Left lung (tissue), 10 donors: Measurements from ENCODE around the gene FN1. TPM values are rescaled to one million over a fixed set of nuclear protein-coding genes. Genes with fewer than 3 reads are reported as not detected.
A peak's percentile ranks its signal among the peaks of the same experiment; 100 is the strongest.
"Not testable (repeated sequence)": the region's sequence is repeated elsewhere in the genome, so short reads cannot be mapped to it uniquely, and the experiment has no call there.

Experiments
- ATAC-seq: fragments of 200-7000 bp; cut with Tn5 transposase; one replicate; pipeline ENCODE4 v1.9.1; 2020; ENCODE audit warnings: moderate library complexity
- DNase-seq, 4 donors: peaks; one replicate each; pipeline ENCODE4 v3.0.0-alpha.2; 2013 to 2020
- H3K27ac ChIP-seq, 2 donors: fragments of 200-600 bp; sonication (generic) in 1 of 2; one replicate each; pipeline versions ENCODE4 v1.5.0 to v1.8.0; 2020 to 2021
- H3K27me3 ChIP-seq, 2 donors: fragments of 200-600 bp; sonication (generic) in 1 of 2; one replicate each; pipeline versions ENCODE4 v1.5.0 to v1.8.0; 2020 to 2021
- H3K36me3 ChIP-seq, 2 donors: fragments of 200-600 bp; sonication (generic) in 1 of 2; one replicate each; pipeline versions ENCODE4 v1.5.0 to v1.8.0; 2020 to 2021
- H3K4me1 ChIP-seq, 2 donors: fragments of 200-600 bp; one replicate each; pipeline ENCODE4 v1.8.0; 2021
- H3K4me3 ChIP-seq, 2 donors: fragments of 200-600 bp; sonication (generic) in 1 of 2; one replicate each; pipeline versions ENCODE4 v1.5.0 to v1.8.0; 2020 to 2021; ENCODE audit warnings: mild to moderate bottlenecking in 1 of 2
- H3K9me3 ChIP-seq, 2 donors: fragments of 200-600 bp; sonication (generic) in 1 of 2; one replicate each; pipeline versions ENCODE4 v1.5.0 to v1.8.0; 2020 to 2021
- CTCF ChIP-seq, 2 donors: fragments of 200-600 bp; sonication (generic) in 1 of 2; IDR thresholded peaks; one replicate each; pipeline versions ENCODE4 v1.5.0 to v1.8.0; 2021; ENCODE audit warnings: antibody characterized with exemption in 2 of 2
- intact Hi-C, 2 donors: fragments of 100-400 bp; cut with DNase I; formaldehyde crosslinking; loops; one replicate each; pipeline versions ENCODE4 v1.11.2 to v1.14.2; 2022
- polyA plus RNA-seq, 6 donors: library from polyadenylated mRNA; unstranded; fragments of 120-200 nt; gene quantifications; one replicate each; pipeline ENCODE4 v1.2.1, GENCODE V29; 2013; ENCODE audit not compliant: insufficient read length in 6 of 6
- total RNA-seq, 2 donors: library from RNA; stranded (reverse); fragmentation: NEBNext Ultra II Directional; extraction: Animal tissue kit (Norgen Biotek cat#: 25700); gene quantifications; one replicate each; pipeline ENCODE4 v1.2.1, GENCODE V29; 2021
- donor health status: DM: no; HTN: yes; CAD: no.
- donor health status: DM: no; HTN: no; CAD: no.

The FN1 gene
- total and polyA plus RNA-seq, 8 donors = 1,663 to 3,073 (median 1,855) TPM

- DNase-seq = no peak
- H3K36me3 ChIP-seq = peaks cover 0 to 21% of the 10 kb centered on the region in 2 donors
- no peak overlapping the region for H3K4me3 ChIP-seq
- no peak for ATAC-seq
- H3K27me3 ChIP-seq = no peaks in the 10 kb centered on the region
- peaks cover 0 to 9% of the 10 kb centered on the region in 2 donors for H3K4me1 ChIP-seq
- intact Hi-C loops = no loop called here
- H3K9me3 ChIP-seq = no peaks in the 10 kb centered on the region
- H3K27ac ChIP-seq = no peak overlapping the region
- no peak for TF ChIP-seq CTCF (IDR thresholded peaks at IDR 0.05)
These were observed 23.7 kb downstream of the FN1 start for GRCh38 chr2:215411941-215412743.

- DNase-seq (no peak), ATAC-seq (peak; percentile 64)
- H3K27me3 ChIP-seq = no peaks in the 10 kb centered on the region
- no peak for TF ChIP-seq CTCF (IDR thresholded peaks at IDR 0.05)
- no peak overlapping the region for H3K4me3 ChIP-seq
- peaks cover 0 to 9% of the 10 kb centered on the region in 2 donors for H3K4me1 ChIP-seq
- peaks cover 0 to 28% of the 10 kb centered on the region in 2 donors for H3K36me3 ChIP-seq
- intact Hi-C loops = no loop called here
- H3K27ac ChIP-seq = no peak overlapping the region
- no peaks in the 10 kb centered on the region for H3K9me3 ChIP-seq
These were observed 25.0 kb downstream of the FN1 start for GRCh38 chr2:215410932-215411285.

DNA sequence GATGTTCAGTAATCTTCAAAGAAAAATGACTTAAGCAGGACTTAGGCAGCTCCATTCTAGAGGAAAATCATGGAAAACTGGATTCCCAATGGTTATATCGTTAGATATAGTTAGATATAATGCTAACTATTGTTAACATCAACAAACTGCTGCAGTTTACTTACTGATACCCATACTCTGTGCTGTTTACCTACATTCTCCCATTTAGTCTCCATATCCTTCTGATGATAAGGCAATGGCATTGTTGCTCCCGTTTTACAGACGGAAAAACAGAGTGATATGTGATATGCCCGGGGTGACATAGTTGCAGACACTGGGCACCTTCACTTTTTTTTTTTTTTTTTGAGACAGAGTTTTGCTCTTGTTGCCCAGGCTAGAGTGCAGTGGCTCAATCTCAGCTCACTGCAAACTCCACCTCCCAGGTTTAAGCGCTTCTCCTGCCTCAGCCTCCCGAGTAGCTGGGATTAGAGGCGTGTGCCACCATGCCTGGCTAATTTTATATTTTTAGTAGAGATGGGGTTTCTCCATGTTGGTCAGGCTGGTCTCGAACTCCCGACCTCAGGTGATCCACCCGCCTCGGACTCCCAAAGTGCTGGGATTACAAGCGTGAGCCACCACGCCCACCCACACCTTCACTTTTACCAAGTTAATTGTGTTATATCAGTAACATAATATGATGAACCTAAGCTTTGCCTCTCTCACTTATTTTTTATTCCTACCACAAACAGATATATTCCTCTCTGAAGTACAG, 25.5 kb downstream of the FN1 start:
- H3K27ac ChIP-seq, H3K4me1 ChIP-seq, ATAC-seq, H3K9me3 ChIP-seq, H3K27me3 ChIP-seq, H3K4me3 ChIP-seq, DNase-seq, intact Hi-C loops: not testable (repeated sequence)
- peaks cover 0 to 34% of the 10 kb centered on the region in 2 donors for H3K36me3 ChIP-seq

GRCh38 chr2:215409331-215410127, 26.3 kb downstream of the FN1 start:
- DNase-seq (no peak), ATAC-seq (no peak)
- Histone ChIP-seq H3K36me3 (peaks cover 0 to 36% of the 10 kb centered on the region in 2 donors), H3K4me3 (no peak overlapping the region), H3K27ac (no peak overlapping the region), H3K4me1 (no peaks in the 10 kb centered on the region), H3K9me3 (no peaks in the 10 kb centered on the region), H3K27me3 (no peaks in the 10 kb centered on the region)
- intact Hi-C loops = no loop called here
- TF ChIP-seq CTCF (IDR thresholded peaks at IDR 0.05) = no peak

DNA sequence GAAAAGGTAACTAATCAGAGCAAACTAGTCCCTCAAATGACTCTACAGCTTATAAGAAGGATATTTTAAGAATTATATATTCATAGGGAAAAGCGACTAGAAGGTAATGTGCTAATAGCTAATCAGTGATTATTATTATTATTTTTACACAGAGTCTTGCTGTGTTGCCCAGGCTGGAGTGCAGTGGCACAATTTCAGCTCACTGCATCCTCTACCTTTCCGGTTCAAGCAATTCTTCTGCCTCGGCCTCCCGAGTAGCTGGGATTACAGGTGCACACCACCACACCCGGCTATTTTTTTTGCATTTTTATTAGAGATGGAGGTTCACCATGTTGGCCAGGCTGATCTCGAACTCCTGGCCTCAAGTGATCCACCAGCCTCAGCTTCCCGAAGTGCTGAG, 27.4 kb downstream of the FN1 start:
- H3K9me3 ChIP-seq, H3K4me3 ChIP-seq, H3K27ac ChIP-seq, intact Hi-C loops, ATAC-seq, H3K4me1 ChIP-seq, H3K27me3 ChIP-seq, DNase-seq: not testable (repeated sequence)
- peaks cover 0 to 36% of the 10 kb centered on the region in 2 donors for H3K36me3 ChIP-seq
